Body of pancreas (tissue), 4 donors: ENCODE measurements around the gene DUS3L. TPM values are rescaled to one million over a fixed set of nuclear protein-coding genes. Genes with fewer than 3 reads are reported as not detected.

Experiments used
- ATAC-seq: fragments of 150-250 bp; one replicate; pipeline ENCODE4 v1.9.1; 2016
- DNase-seq, 4 donors: peaks; one replicate each; pipeline ENCODE4 v3.0.0-alpha.2; 2019
- H3K27ac ChIP-seq, 4 donors: fragments of 200-600 bp; sonication (generic); 1 replicate in 3 of 4; 2 replicates in 1 of 4; pipeline versions ENCODE4 v1.5.1 to v1.6.1; 2016 to 2019; ENCODE audit warnings: mild to moderate bottlenecking in 1 of 4, mixed read lengths in 1 of 4, moderate library complexity in 1 of 4
- H3K27me3 ChIP-seq, 2 donors: fragments of 200-600 bp; sonication (generic); one replicate each; pipeline ENCODE4 v1.6.0; 2016; ENCODE audit warnings: mild to moderate bottlenecking in 1 of 2
- H3K36me3 ChIP-seq, 2 donors: fragments of 200-600 bp; sonication (generic); replicated peaks in 1 of 2; 2 replicates each; pipeline ENCODE4 v1.5.1; 2016; ENCODE audit warnings: low read depth in 2 of 2; ENCODE audit not compliant: insufficient read depth in 1 of 2
- H3K4me1 ChIP-seq: fragments of 200-600 bp; sonication (generic); one replicate; pipeline ENCODE4 v1.6.0; 2016
- H3K4me3 ChIP-seq, 2 donors: fragments of 200-600 bp; sonication (generic); 1 replicate in 1 of 2; 2 replicates in 1 of 2; pipeline ENCODE4 v1.5.1; 2016 to 2019
- H3K9me3 ChIP-seq, 3 donors: fragments of 200-600 bp; sonication (generic); 1 replicate in 2 of 3; 2 replicates in 1 of 3; pipeline ENCODE4 v1.5.1; 2016
- CTCF ChIP-seq, 7 experiments: fragments of 450-650 bp in 4 of 7; fragments of 200-600 bp in 3 of 7; sonication (generic) in 3 of 7; IDR thresholded peaks; one replicate each; pipeline ENCODE4 v1.5.1; 2016 to 2019; ENCODE audit warnings: antibody characterized with exemption in 7 of 7
- POLR2A ChIP-seq, 3 donors: fragments of 450-650 bp; IDR thresholded peaks; one replicate each; pipeline ENCODE4 v1.6.1; 2016; ENCODE audit warnings: antibody characterized with exemption in 3 of 3, mild to moderate bottlenecking in 2 of 3
- WGBS, 2 donors: methylation state at CpG; one replicate each; pipeline ENCODE4 v1.1.5; 2017; 5-methylcytosine and 5-hydroxymethylcytosine counted together
- intact Hi-C: fragments of 100-400 bp; cut with DNase I; formaldehyde crosslinking; loops from one replicate; pipeline ENCODE4 v1.15.1; 2023
- total RNA-seq, 2 donors: library from RNA; depleted of rRNA; stranded (reverse); fragments of >200 nt; gene quantifications; one replicate each; pipeline ENCODE4 v1.1.0, GENCODE V29; 2016

The DUS3L gene
- total RNA-seq, 2 donors from 2014 or later: 28.0 to 39.6 TPM

GRCh38 chr19:5743630-5744029 lies 47.3 kb downstream of the DUS3L start:
- no peaks in the 10 kb centered on the region for H3K9me3 ChIP-seq
- DNase-seq: no peak
- no peak overlapping the region for H3K4me3 ChIP-seq
- no peak overlapping the region for H3K27ac ChIP-seq
- no peak for ATAC-seq
- intact Hi-C loops: no loop called here
- no peaks in the 10 kb centered on the region for H3K4me1 ChIP-seq
- H3K36me3 ChIP-seq: no peaks in the 10 kb centered on the region
- no peaks in the 10 kb centered on the region for H3K27me3 ChIP-seq
- TF ChIP-seq CTCF (IDR thresholded peaks at IDR 0.05): no peak
- TF ChIP-seq POLR2A (IDR thresholded peaks at IDR 0.05): no peak

DNA sequence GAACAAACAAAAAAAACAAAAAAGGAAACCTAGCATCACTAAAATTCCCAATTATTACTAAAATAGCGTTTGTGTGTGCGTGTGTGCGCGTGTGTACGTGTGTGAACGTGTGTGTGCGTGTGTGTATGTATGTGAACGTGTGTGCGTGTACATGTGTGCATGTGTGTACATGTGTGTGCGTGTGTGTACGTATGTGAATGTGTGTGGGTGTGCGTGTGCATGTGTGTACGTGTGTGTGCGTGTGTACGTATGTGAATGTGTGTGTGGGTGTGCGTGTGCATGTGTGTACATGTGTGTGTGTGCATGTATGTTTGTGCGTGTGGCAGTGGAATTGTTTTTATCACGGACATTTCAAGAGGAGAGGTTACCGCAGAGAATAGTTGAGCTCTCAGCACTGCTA lies 48.9 kb downstream of the DUS3L start:
- H3K4me1 ChIP-seq: no peaks in the 10 kb centered on the region
- no peak overlapping the region for H3K27ac ChIP-seq
- H3K27me3 ChIP-seq: no peaks in the 10 kb centered on the region
- no peak for TF ChIP-seq POLR2A (IDR thresholded peaks at IDR 0.05)
- WGBS, 2 donors: 76 to 78% methylated on average over 19 of the region's 19 CpGs
- DNase-seq (no peak), ATAC-seq (no peak)
- H3K4me3 ChIP-seq: no peak overlapping the region
- H3K36me3 ChIP-seq: no peaks in the 10 kb centered on the region
- no peaks in the 10 kb centered on the region for H3K9me3 ChIP-seq
- intact Hi-C loops: no loop called here

GRCh38 chr19:5738423-5738822 lies 52.5 kb downstream of the DUS3L start:
- Histone ChIP-seq H3K4me1 (no peaks in the 10 kb centered on the region), H3K27me3 (no peaks in the 10 kb centered on the region), H3K27ac (no peak overlapping the region), H3K4me3 (no peak overlapping the region), H3K9me3 (no peaks in the 10 kb centered on the region), H3K36me3 (no peaks in the 10 kb centered on the region)
- WGBS, 2 donors: 74 to 79% methylated on average over 7 to 8 of the region's 8 CpGs
- ATAC-seq (no peak), DNase-seq (no peak)
- TF ChIP-seq POLR2A (IDR thresholded peaks at IDR 0.05): no peak
- no peak for TF ChIP-seq CTCF (IDR thresholded peaks at IDR 0.05)
- intact Hi-C loops: no loop called here

Other genes with a start within 250 kb of the DUS3L start
- gene TINCR, start 223.2 kb downstream of the DUS3L start, total RNA-seq: under 1 TPM in 1 of 2 donors, not detected in 1; 0.52 TPM
- 100 to 1,000 TPM in 1 of 2 donors, 10 to 100 TPM in 1; 38.7 to 104 TPM for gene SAFB2, start 168.4 kb downstream of the DUS3L start, total RNA-seq
- 100 to 1,000 TPM in 1 of 2 donors, 10 to 100 TPM in 1; 49.8 to 244 TPM for gene SAFB, start 168.1 kb downstream of the DUS3L start, total RNA-seq
- gene MICOS13, start 110.6 kb downstream of the DUS3L start, total RNA-seq: 10 to 100 TPM; 14.5 to 14.8 TPM
- gene HSD11B1L, start 110.1 kb downstream of the DUS3L start, total RNA-seq: 10 to 100 TPM; 11.9 to 21.8 TPM
- gene RPL36, start 100.9 kb downstream of the DUS3L start, total RNA-seq: 100 to 1,000 TPM; 280 to 342 TPM
- 10 to 100 TPM; 31.9 to 95.6 TPM for gene LONP1, start 71.0 kb downstream of the DUS3L start, total RNA-seq
- not detected for gene CATSPERD, start 70.5 kb downstream of the DUS3L start, total RNA-seq
- 1 to 10 TPM; 2.3 TPM for gene PRR22, start 6.4 kb downstream of the DUS3L start, total RNA-seq
- gene NRTN, start 13.9 kb upstream of the DUS3L start, total RNA-seq: 10 to 100 TPM; 24.1 to 70.9 TPM
- 10 to 100 TPM in 1 of 2 donors, 1 to 10 TPM in 1; 3.6 to 12.2 TPM for gene FUT6, start 48.5 kb upstream of the DUS3L start, total RNA-seq
- 1 to 10 TPM; 5.7 to 9.2 TPM for gene FUT3, start 60.3 kb upstream of the DUS3L start, total RNA-seq
- gene FUT5, start 79.4 kb upstream of the DUS3L start, total RNA-seq: not detected
- 10 to 100 TPM; 31.6 to 79.1 TPM for gene NDUFA11, start 112.6 kb upstream of the DUS3L start, total RNA-seq
- 10 to 100 TPM; 12.5 to 15.3 TPM for gene VMAC, start 113.7 kb upstream of the DUS3L start, total RNA-seq
- gene CAPS, start 123.1 kb upstream of the DUS3L start, total RNA-seq: 10 to 100 TPM; 18.7 to 38.6 TPM
- 10 to 100 TPM; 62.0 to 90.0 TPM for gene RANBP3, start 187.0 kb upstream of the DUS3L start, total RNA-seq